NCI-H146 treated with DMSO at 0.1 percent for 48 hours (cell line): ENCODE measurements around the gene ATG14.
"Not testable (repeated sequence)": the region's sequence is repeated elsewhere in the genome, so short reads cannot be mapped to it uniquely, and the experiment has no call there.

Experiments
- DNase-seq: peaks from one replicate; lab custom pipeline; 2025; ENCODE audit not compliant: unreplicated experiment; lab: John Stamatoyannopoulos, UW

ATG14 gene

DNA sequence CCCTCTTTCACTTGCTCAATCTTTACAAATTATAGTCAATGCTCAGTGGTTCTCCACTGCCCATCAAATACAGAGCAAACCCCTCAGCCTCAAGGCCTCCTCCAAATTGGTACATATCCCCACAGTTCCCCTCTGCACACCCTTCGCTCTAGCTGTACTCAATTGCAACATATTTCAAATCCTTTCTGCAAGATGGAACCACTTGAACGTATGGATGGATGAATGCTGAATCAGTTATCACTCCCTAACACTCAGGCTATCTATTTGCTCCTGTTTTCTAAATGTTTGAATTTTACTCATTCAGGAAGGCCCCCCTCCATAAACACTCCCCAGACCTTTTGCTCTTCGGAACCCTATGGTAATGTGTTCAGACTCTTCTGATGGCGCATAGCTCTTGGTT, 24.5 kb downstream of the ATG14 start:
- DNase-seq = no peak

DNA sequence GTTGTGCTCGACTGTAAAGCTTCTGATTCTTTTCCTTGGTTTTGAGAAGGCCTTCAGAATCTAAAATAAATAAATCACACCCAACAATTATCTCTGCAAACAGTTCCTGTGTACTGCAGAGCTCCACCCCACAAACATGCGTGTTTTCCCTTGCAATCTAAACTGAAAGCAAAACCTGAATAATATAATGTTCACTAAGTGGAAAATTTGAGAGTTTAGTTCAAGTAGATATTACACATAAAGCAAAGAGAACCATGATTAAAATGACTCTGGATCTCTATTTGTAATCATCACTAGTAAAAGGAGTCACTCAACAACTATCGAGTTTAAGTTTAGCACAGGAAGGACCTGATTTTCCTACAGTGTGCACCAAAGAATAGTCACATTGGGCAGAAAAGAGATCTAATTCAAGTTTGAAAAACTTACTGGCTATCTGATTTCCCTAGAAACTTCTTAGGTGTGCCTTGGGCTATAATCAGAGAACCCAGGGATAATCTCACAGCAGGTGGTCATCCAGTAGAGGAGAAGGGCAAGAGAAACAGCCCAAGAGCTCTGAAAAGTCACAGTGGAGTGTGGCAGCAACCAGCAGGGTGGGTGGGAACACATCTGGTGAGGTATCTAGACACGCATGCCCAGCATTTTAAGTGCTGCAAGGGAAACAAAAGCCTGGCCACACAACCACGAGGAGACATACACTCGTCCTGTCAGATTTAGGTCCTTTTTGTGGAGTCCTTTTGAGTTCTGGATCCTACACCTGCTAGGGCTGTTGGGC, 25.4 kb downstream of the ATG14 start:
- no peak for DNase-seq

DNA sequence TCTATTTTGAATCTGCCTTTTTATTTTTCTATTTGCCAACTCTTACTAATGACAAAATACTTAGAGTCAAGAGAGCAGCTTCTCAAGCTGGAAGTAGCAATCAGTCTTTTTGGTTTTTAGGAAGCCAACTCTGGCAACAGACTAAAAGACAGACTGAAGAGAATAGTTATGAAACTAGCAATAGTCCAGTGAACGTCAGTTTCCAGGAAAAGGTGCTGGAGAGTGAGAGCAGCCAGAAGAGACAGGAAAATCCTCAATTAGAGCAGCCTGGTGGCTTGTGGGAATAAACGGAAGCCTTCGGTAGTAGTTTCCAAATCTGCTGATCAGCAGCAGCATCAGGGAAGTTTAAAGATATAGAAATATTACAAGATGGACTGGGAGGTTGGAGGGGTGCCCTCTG, 27.1 kb downstream of the ATG14 start:
- DNase-seq = no peak

DNA sequence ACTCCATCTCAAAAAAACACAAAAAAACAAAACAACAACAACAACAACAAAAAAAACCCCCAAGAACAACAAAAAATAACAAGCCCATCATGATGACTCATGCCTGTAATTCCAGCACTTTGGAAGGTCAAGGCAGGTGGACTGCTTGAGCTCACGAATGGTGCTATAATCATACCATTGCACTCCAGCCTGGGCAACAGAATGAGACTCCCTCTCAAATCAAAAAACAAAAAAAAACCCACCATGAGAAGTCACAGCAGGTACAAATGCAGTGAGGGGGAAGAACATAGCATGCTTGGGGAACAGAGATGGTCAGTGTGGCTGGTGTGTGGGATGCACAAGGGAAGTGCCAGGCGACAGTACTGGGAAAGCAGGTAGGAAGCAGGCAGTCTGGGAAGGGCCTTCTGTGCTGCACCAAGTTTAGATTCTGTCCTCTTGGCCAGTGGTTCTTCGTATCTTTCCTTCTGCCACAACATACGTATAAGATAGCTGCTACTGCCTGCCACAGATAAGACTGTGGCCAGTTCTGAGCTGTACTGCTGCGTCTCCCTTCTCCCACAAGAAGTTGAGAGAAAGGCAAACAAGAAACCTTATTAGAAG, 28.0 kb downstream of the ATG14 start:
- DNase-seq = no peak

DNA sequence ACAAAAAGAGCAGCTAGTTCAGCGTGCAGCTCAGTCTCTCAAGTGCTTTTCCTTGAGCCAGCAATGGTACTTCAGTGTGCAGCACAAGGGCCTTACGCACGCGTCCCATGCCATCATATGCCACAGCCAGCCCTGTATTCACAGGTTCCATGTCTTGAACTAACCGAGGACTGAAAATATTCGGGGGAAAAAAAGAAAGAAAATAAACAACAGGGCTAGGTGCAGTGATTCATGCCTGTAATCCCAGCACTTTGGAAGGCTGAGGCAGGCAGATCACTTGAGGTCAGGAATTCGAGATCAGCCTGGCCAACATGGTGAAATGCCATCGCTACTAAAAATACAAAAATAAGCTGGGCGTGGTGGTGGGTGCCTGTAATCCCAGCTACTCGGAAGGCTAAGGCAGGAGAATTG, 28.6 kb downstream of the ATG14 start:
- DNase-seq = not testable (repeated sequence)

DNA sequence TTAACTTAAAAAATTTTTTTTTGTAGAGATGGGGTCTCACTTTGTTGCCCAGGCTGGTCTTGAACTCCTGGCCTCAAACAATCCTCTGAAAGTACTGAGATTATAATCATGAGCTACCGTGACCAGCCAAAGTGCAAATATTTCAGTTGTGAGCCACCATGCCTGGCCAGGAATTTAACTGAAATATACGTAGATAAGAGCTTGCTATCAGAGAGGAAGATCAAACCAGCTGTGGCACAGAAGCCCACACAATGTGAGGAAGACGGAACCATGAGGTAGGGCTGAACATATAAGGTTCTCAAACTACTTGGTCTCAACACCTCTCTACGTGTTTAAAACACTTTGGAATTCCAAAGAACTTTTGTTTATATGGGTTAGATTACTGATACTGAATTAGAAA, 29.1 kb downstream of the ATG14 start:
- DNase-seq = no peak

DNA sequence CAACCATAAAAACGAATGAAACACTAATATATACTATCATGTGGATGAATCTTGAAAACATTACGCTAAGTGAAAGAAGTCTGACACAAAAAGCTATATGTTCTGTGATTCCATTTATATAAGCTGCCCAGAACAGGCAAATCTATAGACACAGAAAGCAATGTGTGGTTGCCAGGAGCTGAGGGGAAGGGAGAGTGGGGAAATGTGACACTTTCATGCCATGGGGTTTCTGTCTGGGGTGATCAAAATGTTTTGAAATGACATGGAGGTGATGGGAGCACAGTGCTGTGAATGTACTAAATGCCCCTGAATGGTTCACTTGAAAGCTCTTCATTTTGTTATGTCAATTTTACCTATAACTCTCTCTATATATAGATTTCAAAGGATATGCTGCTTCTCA, 30.1 kb downstream of the ATG14 start:
- no peak for DNase-seq

DNA sequence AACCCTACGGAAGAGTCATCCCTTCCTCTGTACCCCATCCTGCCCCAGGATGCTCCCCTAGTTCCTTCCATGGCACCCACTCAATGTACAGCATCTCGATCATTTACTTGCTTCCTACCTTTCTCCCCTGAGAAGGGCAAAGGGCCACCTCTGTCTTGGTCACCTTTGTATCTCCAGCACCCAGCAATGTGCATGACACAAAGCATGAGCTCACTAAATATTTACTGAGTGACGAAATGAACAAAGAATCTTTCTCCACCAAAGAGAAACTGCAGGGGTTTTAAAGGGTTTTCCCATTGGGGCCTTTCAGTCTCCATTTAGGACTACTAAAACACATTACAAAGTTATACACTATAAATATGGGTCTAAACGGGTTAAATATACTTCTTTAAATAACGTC, 30.6 kb downstream of the ATG14 start:
- DNase-seq = no peak

DNA sequence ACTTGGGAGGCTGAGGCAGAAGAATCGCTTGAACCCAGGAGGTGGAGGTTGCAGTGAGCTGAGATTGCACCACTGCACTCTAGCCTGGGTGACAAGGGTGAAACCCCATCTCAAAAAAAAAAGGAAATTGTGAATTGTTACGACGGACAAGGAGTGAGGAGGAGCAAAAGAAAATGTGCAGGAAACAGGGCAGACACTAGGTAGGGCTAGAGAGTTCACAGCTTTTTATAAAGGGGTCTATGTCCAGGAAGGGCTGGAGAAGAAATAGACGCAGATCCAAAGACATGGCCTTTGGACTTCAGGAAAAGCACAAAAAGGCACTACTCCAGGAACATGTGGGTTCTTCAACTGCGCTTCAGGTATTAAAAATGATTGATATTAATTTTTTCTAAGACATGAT, 34.4 kb downstream of the ATG14 start:
- DNase-seq = no peak

DNA sequence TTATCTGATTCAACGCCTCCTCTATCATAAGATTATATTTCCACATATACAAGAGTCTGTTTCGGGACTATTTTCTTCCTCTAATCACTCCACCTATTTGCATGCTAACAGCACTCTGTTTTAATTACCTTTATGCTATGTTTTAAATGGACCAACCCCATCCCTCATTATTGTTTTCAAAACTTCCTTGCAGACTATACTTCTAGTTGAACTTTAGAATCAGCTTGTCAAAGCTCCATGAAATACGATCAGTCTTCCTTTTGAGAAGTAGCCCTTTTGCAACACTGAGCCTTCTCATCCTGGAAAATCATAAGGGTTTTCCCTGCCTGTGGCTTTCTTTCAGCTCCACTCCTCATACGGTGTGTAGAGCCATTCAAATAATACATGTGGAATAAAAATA, 36.9 kb downstream of the ATG14 start:
- DNase-seq = no peak

DNA sequence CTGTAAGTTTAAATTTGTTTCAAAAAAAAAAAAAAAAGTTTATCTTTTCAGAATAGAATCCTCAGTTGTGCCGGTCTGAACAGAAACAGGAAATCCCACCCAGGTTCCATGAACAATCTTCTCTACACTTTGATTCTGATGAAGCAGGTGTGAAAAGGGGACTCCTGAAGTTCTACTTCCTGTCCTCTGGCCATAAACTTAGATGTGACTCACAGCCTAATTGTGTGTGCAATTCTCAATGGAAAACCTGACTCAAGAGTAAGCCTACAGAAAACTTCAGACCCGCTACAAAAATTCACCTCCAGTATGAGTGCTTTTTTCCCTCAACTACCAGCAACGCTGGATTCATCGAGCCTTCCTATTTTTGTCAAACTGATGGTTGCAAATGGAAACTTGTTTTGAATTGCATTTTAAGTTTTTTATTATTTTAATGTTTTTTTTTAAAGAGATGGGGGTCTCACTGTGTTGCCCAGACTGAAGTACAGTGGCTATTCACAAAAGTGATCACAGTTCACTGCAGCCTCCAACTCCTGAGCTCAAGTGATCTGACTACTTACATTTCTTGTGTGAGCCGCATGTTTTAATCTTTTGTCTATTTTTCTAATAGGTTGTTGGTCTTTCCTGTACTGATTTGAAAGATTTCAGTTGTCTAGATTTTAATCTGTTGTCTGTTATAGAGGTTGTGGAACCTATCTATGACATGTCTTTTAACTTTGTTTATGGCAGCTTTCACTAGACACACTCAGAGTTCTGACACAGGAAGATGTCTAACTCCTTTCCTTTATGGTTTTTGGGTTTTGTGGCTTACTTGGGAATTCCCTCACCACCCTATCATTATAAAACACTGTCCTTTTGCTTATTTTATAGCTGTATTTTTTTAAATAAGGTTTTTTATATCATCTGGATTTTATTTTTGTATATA, 37.6 kb downstream of the ATG14 start:
- DNase-seq = no peak

DNA sequence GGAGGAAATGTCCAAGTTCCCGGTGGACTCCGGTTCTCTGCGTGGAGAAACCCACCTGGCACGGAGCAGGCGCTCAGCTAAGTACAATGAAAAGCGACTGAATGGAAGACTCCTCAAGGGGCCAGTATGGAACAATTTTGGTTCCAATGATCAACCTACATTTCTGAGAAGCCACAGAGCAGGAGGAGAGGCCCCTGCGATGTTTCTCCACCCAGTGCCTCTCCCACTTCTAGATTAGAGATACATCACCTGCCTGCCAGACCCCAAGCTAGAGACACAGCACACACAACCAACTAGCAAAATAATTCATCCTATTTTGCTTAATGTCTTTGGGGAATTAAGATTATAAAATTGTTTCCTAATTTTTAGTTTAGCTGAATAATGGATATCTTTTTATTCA, 38.8 kb downstream of the ATG14 start:
- no peak for DNase-seq

DNA sequence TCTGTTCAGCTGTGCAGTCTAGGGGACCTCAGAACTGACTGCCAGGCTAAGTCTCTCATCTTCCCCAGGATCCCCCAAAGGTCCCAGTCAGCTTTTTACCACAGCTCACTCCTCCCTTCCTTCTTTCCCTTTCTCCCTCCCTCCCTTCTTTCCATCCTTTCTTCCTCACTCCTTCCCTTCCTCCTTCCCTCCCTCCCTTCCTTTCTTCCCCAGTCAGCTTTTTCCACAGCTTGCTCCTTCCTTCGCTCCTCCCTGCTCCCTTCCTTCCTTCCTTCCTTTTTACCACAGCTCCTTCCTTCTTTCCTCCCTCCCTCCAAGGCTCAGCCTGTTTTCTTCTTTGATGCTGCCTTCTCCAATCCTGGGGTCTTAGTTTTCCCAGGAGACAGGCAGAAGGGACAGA, 39.2 kb downstream of the ATG14 start:
- no peak for DNase-seq

DNA sequence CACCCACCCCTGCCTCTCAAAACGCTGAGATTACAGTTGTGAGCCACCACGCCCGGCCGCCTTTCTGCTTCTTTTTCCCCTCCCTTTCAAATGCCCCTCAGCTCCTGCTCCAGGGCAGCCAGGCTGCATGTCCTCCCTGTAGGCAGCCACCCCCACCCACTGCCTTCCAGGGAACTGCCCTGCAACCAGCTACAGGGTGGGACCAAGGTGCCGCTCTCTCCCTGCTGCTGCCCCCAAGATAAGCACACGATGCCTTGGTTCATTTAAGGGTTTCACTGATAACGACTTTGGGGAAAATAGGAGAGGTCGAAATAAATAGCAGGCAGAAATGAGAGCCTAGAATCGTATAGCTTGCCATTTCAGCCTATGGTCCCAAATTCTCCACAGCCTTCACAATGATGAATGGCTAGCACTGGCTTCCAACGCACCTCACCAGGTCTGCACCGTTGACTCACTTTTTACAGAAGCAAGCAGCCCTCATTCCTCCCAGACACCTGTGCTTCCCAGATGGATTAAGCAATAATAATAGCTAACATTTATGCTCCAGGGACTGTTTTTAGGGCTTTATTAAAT, 40.7 kb downstream of the ATG14 start:
- DNase-seq = no peak

DNA sequence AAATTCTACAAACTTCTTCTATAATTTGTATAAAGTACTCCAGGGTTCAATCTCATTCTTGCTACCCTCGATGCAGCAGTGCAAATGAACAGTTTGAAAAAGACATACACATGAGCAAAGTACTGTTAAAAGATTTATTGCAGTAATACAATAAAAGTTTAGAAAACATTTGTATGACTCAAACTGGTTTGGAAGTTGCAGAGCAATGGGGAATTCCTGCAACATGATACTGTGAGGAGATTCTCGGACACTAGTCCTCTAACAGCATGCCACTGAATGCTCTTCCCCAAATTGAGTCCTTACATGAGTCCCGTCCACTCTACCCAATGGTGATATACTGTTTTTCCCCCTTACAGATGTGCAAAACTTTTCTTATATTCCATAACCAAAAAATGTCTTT, 45.4 kb downstream of the ATG14 start:
- DNase-seq = no peak

DNA sequence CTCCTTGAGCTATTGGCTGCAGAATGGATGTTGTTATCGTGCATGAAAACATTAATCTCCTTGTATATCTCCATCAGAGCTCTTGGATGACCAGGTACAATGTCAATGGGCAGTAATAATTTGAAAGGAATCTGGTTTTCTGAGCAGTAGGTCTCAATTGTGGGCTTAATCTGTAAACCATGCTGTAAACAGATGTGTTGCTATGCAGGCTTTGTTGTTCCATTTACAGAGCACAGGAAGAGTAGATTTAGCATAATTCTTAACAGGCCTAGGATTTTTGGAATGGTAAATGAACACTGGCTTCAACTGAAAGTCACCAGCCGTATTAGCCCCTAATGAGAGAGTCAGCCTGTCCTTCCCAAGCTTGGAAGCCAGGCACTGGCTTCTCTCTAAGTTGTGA, 50.4 kb downstream of the ATG14 start:
- no peak for DNase-seq

DNA sequence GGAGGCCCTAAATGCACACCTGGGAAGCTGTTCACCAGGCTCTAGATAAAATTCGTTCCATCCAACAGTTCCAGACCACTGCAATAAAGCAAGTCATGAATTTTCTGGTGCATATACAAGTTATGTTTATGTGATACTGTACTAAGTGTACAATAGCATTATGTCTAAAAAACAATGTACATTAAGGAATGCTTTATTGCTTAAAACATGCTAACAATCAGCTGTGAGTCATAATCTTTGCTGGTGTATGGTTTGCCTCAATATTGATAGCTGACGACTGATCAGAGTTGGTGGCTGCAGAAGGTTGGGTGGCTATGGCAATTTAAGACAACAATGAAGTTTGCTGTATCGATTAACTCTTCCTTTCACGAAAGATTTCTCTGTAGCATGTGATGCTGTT, 52.3 kb downstream of the ATG14 start:
- DNase-seq = no peak

DNA sequence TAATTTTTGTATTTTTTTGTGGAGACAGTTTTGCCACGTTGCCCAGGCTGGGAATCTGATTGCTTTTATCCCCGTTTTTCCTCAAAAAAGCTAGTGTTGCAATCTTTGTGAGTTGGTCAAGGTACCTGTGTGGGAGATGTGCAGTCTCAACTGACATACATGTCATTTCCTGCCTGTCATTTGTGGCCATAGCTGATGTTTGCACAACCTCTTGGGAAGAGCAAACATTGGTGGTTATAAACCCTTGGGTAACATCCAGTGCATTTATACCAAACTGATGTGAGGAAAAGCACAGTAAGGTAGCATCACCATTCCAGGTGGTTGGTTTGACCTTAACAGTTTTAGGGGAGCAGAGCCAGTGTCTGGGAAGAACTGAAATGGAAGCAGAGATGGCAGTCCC, 54.7 kb downstream of the ATG14 start:
- DNase-seq = no peak

DNA sequence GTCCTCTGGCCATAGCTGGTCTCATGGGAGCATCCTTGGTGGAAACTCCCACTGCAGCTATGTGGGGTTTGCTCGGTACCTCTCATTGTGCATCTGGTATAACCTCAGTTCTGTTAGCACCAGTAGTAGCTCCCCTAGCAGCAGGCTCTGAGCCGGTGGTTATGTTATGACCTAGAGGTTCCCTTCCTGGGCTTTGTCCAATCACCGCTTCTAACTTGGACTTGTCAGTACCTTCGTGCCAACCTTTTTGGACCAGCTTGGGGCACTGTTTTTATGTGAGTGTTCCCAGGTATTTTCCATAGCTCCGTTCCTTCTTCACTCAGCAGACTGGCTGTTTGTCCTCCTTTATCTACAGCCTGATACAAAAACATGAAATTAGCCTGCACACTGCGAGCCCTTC, 55.7 kb downstream of the ATG14 start:
- no peak for DNase-seq

DNA sequence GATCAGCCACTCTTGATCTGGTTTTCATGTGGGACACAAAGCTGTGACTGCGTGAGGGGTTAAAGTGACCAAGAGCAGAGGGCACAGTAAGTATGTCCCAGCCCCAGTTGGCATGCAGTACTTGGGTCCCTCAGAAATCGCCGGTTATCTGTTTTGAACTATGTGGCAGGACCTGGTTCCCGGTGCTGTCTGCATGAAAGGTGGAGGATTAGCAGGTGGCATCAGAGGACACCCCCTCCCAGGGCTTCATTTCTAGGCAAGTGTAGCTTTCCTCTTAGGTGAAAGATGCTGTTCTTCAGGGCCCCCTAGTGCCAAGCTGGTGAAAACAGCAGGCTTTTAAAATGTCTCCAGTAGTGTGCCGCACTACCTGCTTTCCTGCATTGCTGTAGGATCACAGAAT, 57.1 kb downstream of the ATG14 start:
- DNase-seq = peak; percentile 37

DNA sequence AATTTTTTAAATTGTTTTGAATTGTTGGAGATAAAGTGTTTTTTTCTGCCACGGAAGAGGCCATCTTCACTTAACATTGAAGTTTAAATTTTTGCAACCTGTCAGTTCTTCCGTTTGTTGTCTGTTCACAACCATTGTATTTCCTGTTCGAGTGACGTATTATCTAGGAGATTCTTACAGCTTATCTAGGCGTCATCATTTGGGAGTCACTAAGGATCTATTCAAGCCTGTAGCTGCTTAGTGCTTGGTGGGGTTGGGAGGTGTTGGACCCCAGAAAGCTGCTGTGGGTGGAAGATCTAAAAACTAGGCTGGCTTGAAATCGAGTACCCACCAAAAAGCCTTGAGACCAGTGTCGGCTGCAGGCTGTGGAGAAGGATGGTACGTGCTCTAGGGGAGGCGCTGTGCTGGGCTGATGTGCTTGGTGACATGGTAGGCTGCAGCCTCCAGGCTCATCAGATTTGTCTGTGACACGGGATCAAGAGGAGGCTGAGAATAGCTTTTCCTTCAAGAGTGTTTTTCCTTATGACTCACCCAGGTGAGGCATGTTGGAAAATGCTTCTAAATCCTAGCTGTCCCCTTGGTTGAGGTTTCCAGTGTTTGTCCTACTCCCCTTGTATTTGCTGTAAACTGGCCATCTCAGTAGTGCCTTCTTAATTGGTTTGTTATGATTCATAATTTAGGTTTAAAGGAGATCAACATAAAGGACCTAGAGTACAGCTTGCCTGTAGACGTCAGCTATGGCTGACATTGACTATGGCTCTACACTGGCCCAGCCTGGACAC, 57.8 kb downstream of the ATG14 start:
- no peak for DNase-seq
